Measurements from ENCODE around the gene NRSN2. TPM values are rescaled to one million over a fixed set of nuclear protein-coding genes. Genes with fewer than 3 reads are reported as not detected.

NRSN2 gene
- total RNA-seq, 1 donor from 2014 or later = 50.8 TPM

GRCh38 chr20:396619-397431 is 49.9 kb downstream of the NRSN2 start:
- no peak for DNase-seq (ENCODE audit: extremely low read depth, low read depth, low spot score)

DNA sequence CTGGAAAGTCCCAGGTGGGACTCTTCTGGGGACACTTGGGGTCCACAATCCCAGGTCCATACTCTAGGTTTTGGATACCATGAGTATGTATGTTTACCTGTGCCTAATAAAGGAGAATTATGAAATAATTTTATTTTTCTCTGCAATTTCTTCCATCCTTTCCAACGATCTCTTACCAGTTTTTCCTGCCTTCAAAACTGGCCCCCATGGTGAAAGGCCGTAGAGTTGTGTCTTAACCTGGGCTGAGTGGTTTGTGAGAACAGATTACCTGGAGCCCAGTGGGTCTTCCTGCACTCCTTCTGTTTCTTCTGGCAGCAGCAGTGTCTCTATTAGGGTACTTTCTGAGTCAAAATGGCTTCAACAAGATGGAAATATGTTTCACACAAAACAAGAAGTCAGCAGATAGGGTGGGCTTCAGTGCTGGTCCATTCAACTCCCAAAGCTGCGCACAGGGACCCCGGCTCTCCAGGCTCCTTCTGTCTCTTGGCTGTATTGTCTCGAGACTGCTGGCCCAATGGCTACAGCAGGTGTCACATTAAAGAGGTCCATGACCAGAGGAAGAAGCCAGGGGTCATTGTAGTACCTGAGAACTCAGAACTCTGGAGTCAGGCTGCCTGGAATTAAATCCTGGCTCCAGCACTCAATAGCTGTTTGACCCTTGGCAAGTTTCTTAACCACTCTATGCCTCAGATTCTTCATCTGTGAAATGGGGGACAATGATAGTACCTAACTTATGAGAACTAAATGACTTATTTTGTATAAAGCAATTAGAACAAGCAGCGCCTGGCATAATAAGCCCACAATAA is 50.7 kb downstream of the NRSN2 start:
- no peak for DNase-seq (ENCODE audit: extremely low read depth, low read depth, low spot score)

GRCh38 chr20:399182-399707 is 52.3 kb downstream of the NRSN2 start:
- DNase-seq (ENCODE audit: extremely low read depth, low read depth, low spot score) = no peak

DNA sequence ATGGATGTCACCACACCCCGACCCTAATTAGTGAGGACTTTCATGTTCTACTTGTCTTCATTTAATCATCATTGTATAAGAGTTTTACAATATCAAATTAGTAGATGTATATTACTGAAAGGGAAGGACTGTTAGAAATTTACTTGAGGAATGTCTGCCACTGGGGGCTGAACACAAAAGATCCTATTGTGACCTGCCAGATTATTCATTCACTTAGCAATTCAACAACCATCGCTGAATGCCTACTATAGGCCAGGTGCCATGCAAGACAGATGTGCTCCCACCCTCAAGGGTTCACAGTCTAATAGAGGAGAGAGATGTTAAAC is 53.2 kb downstream of the NRSN2 start:
- no peak for DNase-seq (ENCODE audit: extremely low read depth, low read depth, low spot score)

GRCh38 chr20:400454-401275 is 53.8 kb downstream of the NRSN2 start:
- DNase-seq (ENCODE audit: extremely low read depth, low read depth, low spot score) = no peak

GRCh38 chr20:401682-402495 is 55.0 kb downstream of the NRSN2 start:
- no peak for DNase-seq (ENCODE audit: extremely low read depth, low read depth, low spot score)

DNA sequence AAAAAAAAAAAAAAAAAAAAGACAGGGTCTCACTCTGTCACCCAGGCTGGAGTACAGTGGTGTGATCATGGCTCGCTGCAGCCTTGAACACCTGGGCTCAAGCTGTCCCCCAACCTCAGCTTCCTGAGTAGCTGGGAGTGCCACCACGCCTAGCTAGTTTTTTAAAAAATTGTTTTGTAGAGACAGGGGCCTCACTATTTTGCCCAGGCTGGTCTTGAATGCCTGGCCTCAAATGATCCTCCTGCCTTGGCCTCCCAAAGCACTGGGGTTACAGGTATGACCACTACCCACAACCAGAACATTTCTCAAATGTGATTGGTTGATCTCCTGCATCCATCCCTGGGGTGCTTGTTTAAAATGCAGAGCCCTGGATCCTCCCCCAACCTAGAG is 55.6 kb downstream of the NRSN2 start:
- DNase-seq (ENCODE audit: extremely low read depth, low read depth, low spot score) = no peak

- DNase-seq (ENCODE audit: extremely low read depth, low read depth, low spot score) = no peak
Measured at GRCh38 chr20:402898-403581, 56.1 kb downstream of the NRSN2 start.

DNA sequence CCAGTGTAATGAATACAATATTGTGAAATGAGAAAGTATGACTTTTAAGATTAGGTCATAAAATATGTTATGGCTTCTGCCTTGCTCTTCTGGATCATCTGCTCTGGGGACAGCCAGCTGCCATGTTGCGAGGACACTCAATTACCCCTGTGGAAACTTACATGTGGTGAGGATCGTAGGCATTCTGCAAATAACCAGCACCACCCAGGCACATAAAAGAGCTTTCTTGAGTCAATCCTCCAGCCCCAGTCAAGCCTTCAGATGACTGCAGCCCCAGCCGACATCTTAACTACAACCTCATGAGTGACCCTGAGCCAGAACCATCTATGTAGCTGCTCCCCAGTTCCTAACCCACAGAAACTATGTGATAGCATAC is 56.7 kb downstream of the NRSN2 start:
- DNase-seq (ENCODE audit: extremely low read depth, low read depth, low spot score) = no peak

- no peak for DNase-seq (ENCODE audit: extremely low read depth, low read depth, low spot score)
Measured at GRCh38 chr20:404088-404487, 57.2 kb downstream of the NRSN2 start.

Other genes with a start within 250 kb of the NRSN2 start
- not detected in 2 replicates for gene DEFB126, start 204.5 kb upstream of the NRSN2 start, total RNA-seq
- gene DEFB127, start 189.7 kb upstream of the NRSN2 start, total RNA-seq = not detected in 2 replicates
- not detected in 2 replicates for gene DEFB128, start 157.4 kb upstream of the NRSN2 start, total RNA-seq
- gene DEFB129, start 119.9 kb upstream of the NRSN2 start, total RNA-seq = not detected in 2 replicates
- gene DEFB132, start 89.4 kb upstream of the NRSN2 start, total RNA-seq = not detected in 2 replicates
- 5.7 and 9.7 TPM in 2 replicates for gene C20orf96, start 56.4 kb upstream of the NRSN2 start, total RNA-seq
- 19.4 and 19.5 TPM in 2 replicates for gene ZCCHC3, start 49.5 kb upstream of the NRSN2 start, total RNA-seq
- gene SOX12, start 21.6 kb upstream of the NRSN2 start, total RNA-seq = 18.7 and 19.0 TPM in 2 replicates
- 42.8 and 48.1 TPM in 2 replicates for gene TRIB3, start 33.6 kb downstream of the NRSN2 start, total RNA-seq
- 118 and 144 TPM in 2 replicates for gene RBCK1, start 61.2 kb downstream of the NRSN2 start, total RNA-seq
- 27.8 and 40.8 TPM in 2 replicates for gene TBC1D20, start 115.4 kb downstream of the NRSN2 start, total RNA-seq
- gene CSNK2A1, start 196.7 kb downstream of the NRSN2 start, total RNA-seq = 115 and 132 TPM in 2 replicates